Brain pericyte (primary cell): ENCODE results near the gene DNAH14.
"Not testable (repeated sequence)": the region's sequence is repeated elsewhere in the genome, so short reads cannot be mapped to it uniquely, and the experiment has no call there.

Source experiments
- DNase-seq: peaks from one replicate; pipeline ENCODE4 v3.0.0-alpha.2; 2012; ENCODE audit warnings: low read depth, low spot score

Gene DNAH14

GRCh38 chr1:224995602-224996001, 66.1 kb downstream of the DNAH14 start:
- DNase-seq = no peak

- DNase-seq = no peak
Observed at GRCh38 chr1:224996266-224996665, 66.8 kb downstream of the DNAH14 start.

GRCh38 chr1:224998185-224998584, 68.7 kb downstream of the DNAH14 start:
- DNase-seq = no peak

- no peak for DNase-seq
Observed at GRCh38 chr1:225004396-225004795, 74.9 kb downstream of the DNAH14 start.

GRCh38 chr1:225006352-225006751, 76.9 kb downstream of the DNAH14 start:
- DNase-seq = not testable (repeated sequence)

GRCh38 chr1:225008050-225008449, 78.6 kb downstream of the DNAH14 start:
- not testable (repeated sequence) for DNase-seq

- DNase-seq = no peak
Observed at GRCh38 chr1:225021037-225021436, 91.6 kb downstream of the DNAH14 start.

GRCh38 chr1:225026701-225027100, 97.2 kb downstream of the DNAH14 start:
- no peak for DNase-seq

GRCh38 chr1:225036441-225036840, 107.0 kb downstream of the DNAH14 start:
- DNase-seq = not testable (repeated sequence)

GRCh38 chr1:225042263-225042662, 112.8 kb downstream of the DNAH14 start:
- DNase-seq = no peak

- no peak for DNase-seq
Observed at GRCh38 chr1:225044258-225044657, 114.8 kb downstream of the DNAH14 start.

- DNase-seq = no peak
Observed at GRCh38 chr1:225049594-225049993, 120.1 kb downstream of the DNAH14 start.

GRCh38 chr1:225063722-225064121, 134.2 kb downstream of the DNAH14 start:
- no peak for DNase-seq

GRCh38 chr1:225070972-225071371, 141.5 kb downstream of the DNAH14 start:
- DNase-seq = no peak

- no peak for DNase-seq
Observed at GRCh38 chr1:225097175-225097574, 167.7 kb downstream of the DNAH14 start.

GRCh38 chr1:225111000-225111399, 181.5 kb downstream of the DNAH14 start:
- no peak for DNase-seq

- DNase-seq = no peak
Observed at GRCh38 chr1:225113265-225113664, 183.8 kb downstream of the DNAH14 start.

- no peak for DNase-seq
Observed at GRCh38 chr1:225114354-225114990, 185.0 kb downstream of the DNAH14 start.

- no peak for DNase-seq
Observed at GRCh38 chr1:225119307-225119706, 189.8 kb downstream of the DNAH14 start.

- DNase-seq = no peak
Observed at GRCh38 chr1:225121095-225121494, 191.6 kb downstream of the DNAH14 start.

- no peak for DNase-seq
Observed at GRCh38 chr1:225131869-225132268, 202.4 kb downstream of the DNAH14 start.

- DNase-seq = no peak
Observed at GRCh38 chr1:225137976-225138375, 208.5 kb downstream of the DNAH14 start.

- no peak for DNase-seq
Observed at GRCh38 chr1:225143001-225143400, 213.5 kb downstream of the DNAH14 start.

GRCh38 chr1:225146478-225146877, 217.0 kb downstream of the DNAH14 start:
- DNase-seq = no peak
